SH-SY5Y (cell line): ENCODE measurements around the gene IER3.

Source experiments
- GATA2 ChIP-seq: IDR thresholded peaks from 2 replicates; pipeline ENCODE4 v1.6.1; 2011; ENCODE audit warnings: mild to moderate bottlenecking, low read depth, low read length
- GATA3 ChIP-seq: IDR thresholded peaks from 2 replicates; pipeline ENCODE4 v1.6.1; 2011; ENCODE audit warnings: low read depth, mild to moderate bottlenecking, low read length, moderate library complexity

IER3 gene

GRCh38 chr6:30707281-30707850, 37.0 kb downstream of the IER3 start:
- TF ChIP-seq GATA3 (no peak), GATA2 (no peak)

- no peak for TF ChIP-seq GATA3
- no peak for TF ChIP-seq GATA2
Measured at GRCh38 chr6:30705620-30706019, 38.7 kb downstream of the IER3 start.

GRCh38 chr6:30703821-30704220, 40.5 kb downstream of the IER3 start:
- TF ChIP-seq GATA3: no peak
- TF ChIP-seq GATA2: no peak

GRCh38 chr6:30703011-30703410, 41.3 kb downstream of the IER3 start:
- no peak for TF ChIP-seq GATA2
- no peak for TF ChIP-seq GATA3

- TF ChIP-seq GATA2: no peak
- TF ChIP-seq GATA3: no peak
Measured at GRCh38 chr6:30700340-30700739, 44.0 kb downstream of the IER3 start.

- TF ChIP-seq GATA3 (no peak), GATA2 (no peak)
Measured at GRCh38 chr6:30696432-30696831, 47.9 kb downstream of the IER3 start.
